BJ (cell line): ENCODE results near the gene B3GNT9. TPM values are rescaled to one million over a fixed set of nuclear protein-coding genes. Genes with fewer than 3 reads are reported as not detected.

ENCODE experiments used
- CTCF ChIA-PET: fragments of 350-600 bp; formaldehyde crosslinking; extraction: SDS; loops from one replicate; lab custom pipeline; 2021; ENCODE audit warnings: antibody characterized with exemption, inconsistent platforms; lab: Yijun Ruan, JAX
- POLR2A ChIA-PET: fragments of 300-600 bp; sonication (Branson Sonifier 250); formaldehyde crosslinking; extraction: SDS; loops from one replicate; lab custom pipeline; 2021; ENCODE audit warnings: antibody characterized with exemption; lab: Charles Lee
- DNase-seq: peaks from one replicate; pipeline ENCODE4 v3.0.0-alpha.2; 2011; ENCODE audit warnings: low read depth
- H3K27me3 ChIP-seq: 2 replicates; pipeline ENCODE4 v1.6.0; 2011; ENCODE audit warnings: low read length; ENCODE audit not compliant: control insufficient read depth, insufficient read depth
- H3K36me3 ChIP-seq: 2 replicates; pipeline ENCODE4 v1.5.1; 2011; ENCODE audit warnings: low read length; ENCODE audit not compliant: control insufficient read depth, insufficient read depth
- H3K4me3 ChIP-seq: 2 replicates; pipeline ENCODE4 v1.5.1; 2011; ENCODE audit warnings: low read depth, mild to moderate bottlenecking, control low read depth, low read length
- CTCF ChIP-seq: IDR thresholded peaks from 2 replicates; pipeline ENCODE4 v1.5.1; 2011; ENCODE audit warnings: low read depth, mild to moderate bottlenecking, control low read depth, inconsistent platforms, low read length, moderate library complexity; ENCODE audit not compliant: insufficient read depth
- polyA plus RNA-seq: library from polyadenylated mRNA; depleted of rRNA; stranded (reverse); fragments of >200 nt; gene quantifications from 2 replicates; pipeline ENCODE4 v1.2.3, GENCODE V29; 2011; rRNA removed

The B3GNT9 gene
- polyA plus RNA-seq, 1 experiment, result 34.9 TPM

DNA sequence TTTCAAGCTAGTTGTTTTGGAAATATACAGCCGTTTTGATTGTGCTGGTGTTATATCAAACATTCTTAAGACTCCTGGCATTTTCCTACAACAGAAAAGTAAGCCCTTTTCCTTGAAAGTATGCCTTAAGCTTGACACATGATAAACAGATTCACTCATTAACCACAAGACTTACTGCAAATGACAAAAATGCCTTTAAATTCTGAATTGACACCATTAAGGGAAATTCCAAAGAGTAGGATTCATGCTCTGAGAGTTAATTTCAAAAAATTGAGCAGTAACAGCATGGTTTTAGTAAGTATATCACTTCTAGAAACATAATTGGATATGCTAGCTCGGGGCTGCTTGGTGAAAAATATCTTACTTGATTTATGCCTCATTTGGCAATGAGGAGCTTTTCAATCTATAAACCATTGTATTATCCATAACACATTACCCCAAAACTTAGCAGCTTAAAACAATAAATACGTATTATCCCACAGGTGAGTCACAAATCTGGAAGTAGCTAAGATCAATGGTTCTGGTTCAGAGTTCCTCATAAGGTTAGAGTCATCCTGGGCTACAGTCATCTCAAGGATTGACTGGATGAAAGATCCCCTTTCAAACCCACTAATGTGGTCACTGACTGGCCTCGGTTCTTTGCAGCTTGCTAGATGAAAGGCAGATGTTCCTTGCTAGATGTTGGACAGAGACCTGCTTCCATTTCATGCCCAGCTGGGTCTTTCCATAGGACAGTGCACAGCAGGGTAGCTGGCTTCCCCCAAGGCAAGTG, 49.3 kb downstream of the B3GNT9 start:
- CTCF ChIA-PET, result interaction anchor here (0.7 to 4.2 kb wide), 24 partner anchors 9 to 206 kb away, joined by 3 to 67 read pairs (median 4); partner anchors contain the start of genes B3GNT9 and CES4A
- no peaks in the 10 kb centered on the region; the same call in 1 of the 2 replicates for H3K36me3 ChIP-seq
- POLR2A ChIA-PET, result interaction anchor here (0.6 to 0.7 kb wide), 2 partner anchors 226 to 227 kb away, joined by 4 read pairs; no protein-coding TSS in a partner anchor
- H3K27me3 ChIP-seq, result no peaks in the 10 kb centered on the region
- peak; percentile 36 for DNase-seq
- no peak overlapping the region for H3K4me3 ChIP-seq
- no peak for TF ChIP-seq CTCF

GRCh38 chr16:67100569-67101310, 50.1 kb downstream of the B3GNT9 start:
- Histone ChIP-seq H3K4me3 (no peak overlapping the region), H3K36me3 (no peaks in the 10 kb centered on the region; the same call in 1 of the 2 replicates), H3K27me3 (no peaks in the 10 kb centered on the region)
- DNase-seq, result no peak
- ChIA-PET CTCF (interaction anchor here (0.7 to 4.2 kb wide), 29 partner anchors 8 to 206 kb away, joined by 3 to 67 read pairs (median 4); partner anchors contain the start of genes B3GNT9 and CES4A), POLR2A (interaction anchor here (0.7 kb wide), 1 partner anchor 226 kb away, joined by 4 read pairs; no protein-coding TSS in a partner anchor)
- peak; percentile 44 for TF ChIP-seq CTCF

GRCh38 chr16:67098599-67098998, 52.2 kb downstream of the B3GNT9 start:
- no peak for DNase-seq
- TF ChIP-seq CTCF, result no peak
- H3K27me3 ChIP-seq, result no peaks in the 10 kb centered on the region
- no peaks in the 10 kb centered on the region; the same call in 1 of the 2 replicates for H3K36me3 ChIP-seq
- CTCF ChIA-PET, result interaction anchor here (1.3 to 3.8 kb wide), 2 partner anchors 69 to 82 kb away, joined by 3 to 67 read pairs; partner anchors contain the start of gene CBFB
- no peak overlapping the region for H3K4me3 ChIP-seq
- POLR2A ChIA-PET, result interaction anchor here (0.6 kb wide), 1 partner anchor 150 kb away, joined by 4 read pairs; no protein-coding TSS in a partner anchor

Other genes with a start within 250 kb of the B3GNT9 start
- not detected in 2 replicates for gene CDH16, start 232.1 kb downstream of the B3GNT9 start, polyA plus RNA-seq
- gene RRAD, start 225.5 kb downstream of the B3GNT9 start, polyA plus RNA-seq, result 1.8 and 3.8 TPM in 2 replicates
- gene CIAO2B, start 216.6 kb downstream of the B3GNT9 start, polyA plus RNA-seq, result 155 and 171 TPM in 2 replicates
- 23.8 and 33.3 TPM in 2 replicates for gene CES2, start 215.5 kb downstream of the B3GNT9 start, polyA plus RNA-seq
- gene CES3, start 189.7 kb downstream of the B3GNT9 start, polyA plus RNA-seq, result 0.07 and 0.13 TPM in 2 replicates
- 3.6 and 4.5 TPM in 2 replicates for gene CES4A, start 162.4 kb downstream of the B3GNT9 start, polyA plus RNA-seq
- 14.7 and 28.4 TPM in 2 replicates for gene CBFB, start 121.8 kb downstream of the B3GNT9 start, polyA plus RNA-seq
- gene PHAF1, start 41.1 kb downstream of the B3GNT9 start, polyA plus RNA-seq, result 20.8 and 27.7 TPM in 2 replicates
- gene TRADD, start 8.9 kb upstream of the B3GNT9 start, polyA plus RNA-seq, result 11.1 and 18.6 TPM in 2 replicates
- 4.1 and 5.7 TPM in 2 replicates for gene FBXL8, start 9.0 kb upstream of the B3GNT9 start, polyA plus RNA-seq
- 3.2 and 4.1 TPM in 2 replicates for gene HSF4, start 13.7 kb upstream of the B3GNT9 start, polyA plus RNA-seq
- gene NOL3, start 19.5 kb upstream of the B3GNT9 start, polyA plus RNA-seq, result 12.7 and 14.7 TPM in 2 replicates
- gene MATCAP1, start 33.0 kb upstream of the B3GNT9 start, polyA plus RNA-seq, result 8.7 and 13.1 TPM in 2 replicates
- not detected in 2 replicates for gene EXOC3L1, start 39.1 kb upstream of the B3GNT9 start, polyA plus RNA-seq
- gene E2F4, start 41.2 kb upstream of the B3GNT9 start, polyA plus RNA-seq, result 49.9 and 83.2 TPM in 2 replicates
- 0.56 and 0.97 TPM in 2 replicates for gene ELMO3, start 48.1 kb upstream of the B3GNT9 start, polyA plus RNA-seq
- gene TMEM208, start 76.1 kb upstream of the B3GNT9 start, polyA plus RNA-seq, result 64.2 and 79.7 TPM in 2 replicates
- 13.2 and 23.0 TPM in 2 replicates for gene FHOD1, start 96.5 kb upstream of the B3GNT9 start, polyA plus RNA-seq
- gene SLC9A5, start 98.0 kb upstream of the B3GNT9 start, polyA plus RNA-seq, result 2.1 and 2.6 TPM in 2 replicates
- gene PLEKHG4, start 128.5 kb upstream of the B3GNT9 start, polyA plus RNA-seq, result 12.1 and 25.2 TPM in 2 replicates
- gene KCTD19, start 175.7 kb upstream of the B3GNT9 start, polyA plus RNA-seq, result 0.06 TPM in 1 of 2 replicates, not detected in the other
- gene LRRC36, start 175.8 kb upstream of the B3GNT9 start, polyA plus RNA-seq, result 0.06 TPM in 1 of 2 replicates, not detected in the other
- gene TPPP3, start 242.5 kb upstream of the B3GNT9 start, polyA plus RNA-seq, result 0.26 and 0.64 TPM in 2 replicates